DOHH2 (cell line): ENCODE data around the gene NXT1.

Source experiments
- EZH2phosphoT487 ChIP-seq: fragments of 200-600 bp; sonication (generic); IDR thresholded peaks from 2 replicates; pipeline ENCODE4 v1.6.1; 2017; ENCODE audit warnings: borderline replicate concordance, mild to moderate bottlenecking, antibody characterized with exemption, low read length, moderate library complexity, mixed read lengths
- TF ChIP-seq, protein P1 (sequence below): fragments of 200-600 bp; sonication (generic); IDR thresholded peaks from one replicate; pipeline ENCODE4 v1.5.1; 2014; ENCODE audit warnings: antibody characterized with exemption, mild to moderate bottlenecking, low read depth, low read length; ENCODE audit not compliant: poor library complexity, severe bottlenecking

- TF ChIP-seq, protein P1, sequence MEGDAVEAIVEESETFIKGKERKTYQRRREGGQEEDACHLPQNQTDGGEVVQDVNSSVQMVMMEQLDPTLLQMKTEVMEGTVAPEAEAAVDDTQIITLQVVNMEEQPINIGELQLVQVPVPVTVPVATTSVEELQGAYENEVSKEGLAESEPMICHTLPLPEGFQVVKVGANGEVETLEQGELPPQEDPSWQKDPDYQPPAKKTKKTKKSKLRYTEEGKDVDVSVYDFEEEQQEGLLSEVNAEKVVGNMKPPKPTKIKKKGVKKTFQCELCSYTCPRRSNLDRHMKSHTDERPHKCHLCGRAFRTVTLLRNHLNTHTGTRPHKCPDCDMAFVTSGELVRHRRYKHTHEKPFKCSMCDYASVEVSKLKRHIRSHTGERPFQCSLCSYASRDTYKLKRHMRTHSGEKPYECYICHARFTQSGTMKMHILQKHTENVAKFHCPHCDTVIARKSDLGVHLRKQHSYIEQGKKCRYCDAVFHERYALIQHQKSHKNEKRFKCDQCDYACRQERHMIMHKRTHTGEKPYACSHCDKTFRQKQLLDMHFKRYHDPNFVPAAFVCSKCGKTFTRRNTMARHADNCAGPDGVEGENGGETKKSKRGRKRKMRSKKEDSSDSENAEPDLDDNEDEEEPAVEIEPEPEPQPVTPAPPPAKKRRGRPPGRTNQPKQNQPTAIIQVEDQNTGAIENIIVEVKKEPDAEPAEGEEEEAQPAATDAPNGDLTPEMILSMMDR: no peak
- TF ChIP-seq EZH2phosphoT487: no peak
Measured at GRCh38 chr20:23303325-23304102, 47.1 kb upstream of the NXT1 start.
